GM23338 (cell line): Measurements from ENCODE around the gene FER. TPM values are rescaled to one million over a fixed set of nuclear protein-coding genes. Genes with fewer than 3 reads are reported as not detected.
"Not testable (repeated sequence)": the region's sequence is repeated elsewhere in the genome, so short reads cannot be mapped to it uniquely, and the experiment has no call there.

Experiments used
- ATAC-seq: fragments of 200-7000 bp; cut with Tn5 transposase; 3 replicates; pipeline ENCODE4 v1.9.1; 2020
- DNase-seq: peaks from one replicate; pipeline ENCODE4 v3.0.0-alpha.2; 2015; ENCODE audit warnings: low spot score
- H2AFZ ChIP-seq: fragments of 200-600 bp; sonication (generic); 2 replicates; pipeline ENCODE4 v1.8.0; 2016; ENCODE audit warnings: antibody characterized with exemption, mild to moderate bottlenecking, moderate library complexity
- H3F3A ChIP-seq: fragments of 200-600 bp; sonication (generic); replicated peaks from 2 replicates; pipeline ENCODE4 v1.8.0; 2017; ENCODE audit warnings: antibody characterized with exemption, mixed run types, low read depth
- H3K27ac ChIP-seq: fragments of 200-600 bp; sonication (generic); 2 replicates; pipeline ENCODE4 v1.6.1; 2016; ENCODE audit warnings: low read depth
- H3K27me3 ChIP-seq: fragments of 200-600 bp; sonication (generic); 2 replicates; pipeline ENCODE4 v1.8.0; 2016; ENCODE audit warnings: mild to moderate bottlenecking, mixed run types, moderate library complexity; ENCODE audit not compliant: insufficient read depth
- H3K36me3 ChIP-seq: fragments of 200-600 bp; sonication (generic); 2 replicates; pipeline ENCODE4 v1.8.0; 2016; ENCODE audit warnings: mild to moderate bottlenecking; ENCODE audit not compliant: insufficient read depth
- H3K4me1 ChIP-seq: fragments of 200-600 bp; sonication (generic); 2 replicates; pipeline ENCODE4 v1.8.0; 2016; ENCODE audit warnings: mild to moderate bottlenecking, moderate library complexity; ENCODE audit not compliant: insufficient read depth
- H3K4me2 ChIP-seq: fragments of 200-600 bp; sonication (generic); 2 replicates; pipeline ENCODE4 v1.7.1; 2017; ENCODE audit warnings: mixed run types
- H3K4me3 ChIP-seq: fragments of 200-600 bp; sonication (generic); 2 replicates; pipeline ENCODE4 v1.6.1; 2016; ENCODE audit warnings: mixed run types
- H3K79me2 ChIP-seq: fragments of 200-600 bp; sonication (generic); replicated peaks from 2 replicates; pipeline ENCODE4 v1.8.0; 2017; ENCODE audit warnings: mild to moderate bottlenecking; ENCODE audit not compliant: insufficient read depth
- H3K9me2 ChIP-seq: fragments of 200-600 bp; sonication (generic); 2 replicates; pipeline ENCODE4 v1.8.0; 2017; ENCODE audit not compliant: insufficient read depth
- H4K20me1 ChIP-seq: fragments of 200-600 bp; sonication (generic); replicated peaks from 2 replicates; pipeline ENCODE4 v1.8.0; 2017; ENCODE audit warnings: mild to moderate bottlenecking; ENCODE audit not compliant: insufficient read depth
- H3K27ac Mint-ChIP-seq: 2 replicates; pipeline ENCODE4 v1.8.0; 2020; ENCODE audit warnings: inconsistent platforms, mild to moderate bottlenecking, moderate library complexity, mixed read lengths
- H3K27me3 Mint-ChIP-seq: 3 replicates; pipeline ENCODE4 v1.8.0; 2022; ENCODE audit warnings: low read depth, mild to moderate bottlenecking, moderate library complexity, mixed read lengths, inconsistent platforms; ENCODE audit not compliant: insufficient read depth, poor library complexity
- H3K36me3 Mint-ChIP-seq: 3 replicates; pipeline ENCODE4 v1.8.0; 2021; ENCODE audit warnings: low read depth, mild to moderate bottlenecking, inconsistent platforms, moderate library complexity, mixed read lengths
- H3K4me1 Mint-ChIP-seq: 3 replicates; pipeline ENCODE4 v1.8.0; 2020; ENCODE audit warnings: mild to moderate bottlenecking, inconsistent platforms, mixed read lengths
- H3K4me3 Mint-ChIP-seq: 3 replicates; pipeline ENCODE4 v1.8.0; 2021; ENCODE audit warnings: moderate library complexity, mild to moderate bottlenecking, inconsistent platforms, mixed read lengths
- H3K9me3 Mint-ChIP-seq: 3 replicates; pipeline ENCODE4 v1.8.0; 2020; ENCODE audit warnings: moderate library complexity, mild to moderate bottlenecking, inconsistent platforms, mixed read lengths
- CTCF ChIP-seq, 2 experiments: fragments of 200-600 bp in 1 of 2; sonication (generic) in 1 of 2; conservative IDR thresholded peaks; 2 replicates each; pipeline versions ENCODE4 v1.5.1 to v1.6.1; 2016 to 2017; ENCODE audit warnings: antibody characterized with exemption in 2 of 2, low read depth in 2 of 2, mild to moderate bottlenecking in 2 of 2, moderate library complexity in 1 of 2
- ETS1 ChIP-seq: IDR thresholded peaks from 2 replicates; pipeline ENCODE4 v1.6.1; 2016; ENCODE audit warnings: antibody characterized with exemption
- EZH2 ChIP-seq: fragments of 200-600 bp; sonication (generic); IDR thresholded peaks from one replicate; pipeline ENCODE4 v1.8.0; 2017; ENCODE audit warnings: antibody characterized with exemption, mild to moderate bottlenecking, low read depth; ENCODE audit not compliant: unreplicated experiment
- JUNB ChIP-seq: IDR thresholded peaks from one replicate; pipeline ENCODE4 v1.6.1; 2016; ENCODE audit warnings: antibody characterized with exemption; ENCODE audit not compliant: unreplicated experiment
- NANOG ChIP-seq: IDR thresholded peaks from 2 replicates; pipeline ENCODE4 v1.6.1; 2016; ENCODE audit warnings: antibody characterized with exemption, borderline replicate concordance
- POLR2AphosphoS5 ChIP-seq: IDR thresholded peaks from 2 replicates; pipeline ENCODE4 v1.6.1; 2016; ENCODE audit warnings: antibody characterized with exemption, low read depth
- REST ChIP-seq: IDR thresholded peaks from one replicate; pipeline ENCODE4 v1.6.1; 2018; ENCODE audit warnings: antibody characterized with exemption; ENCODE audit not compliant: unreplicated experiment
- STAT1 ChIP-seq: IDR thresholded peaks from one replicate; pipeline ENCODE4 v1.6.1; 2016; ENCODE audit warnings: antibody characterized with exemption; ENCODE audit not compliant: unreplicated experiment
- ZNF331 ChIP-seq: fragments of 250-450 bp; sonication (Bioruptor Pico); IDR thresholded peaks from 2 replicates; pipeline ENCODE4 v1.5.0; 2020; ENCODE audit warnings: low read depth, mild to moderate bottlenecking, moderate library complexity
- polyA plus RNA-seq: library from polyadenylated mRNA; unstranded; fragments of >200 nt; fragmentation: Nextera tagmentation; extraction: Ambion mirVana; gene quantifications from 2 replicates; pipeline ENCODE4 v1.2.1, GENCODE V29; 2016
- total RNA-seq: library from RNA; depleted of rRNA; stranded (reverse); fragments of >200 nt; shearing (Covaris generic); gene quantifications from 2 replicates; pipeline ENCODE4 v1.2.3, GENCODE V29; 2014

Gene FER
- total and polyA plus RNA-seq, 2 experiments from 2014 or later: 17.4 to 34.8 TPM

GRCh38 chr5:108898707-108899106 lies 151.0 kb downstream of the FER start (continued):
- TF ChIP-seq STAT1 (no peak), EZH2 (no peak), POLR2AphosphoS5 (no peak), ZNF331 (CRISPR knock-in tag) (no peak), REST (no peak), JUNB (no peak), CTCF (conservative IDR thresholded peaks at IDR 0.05; ENCODE audit: low read depth in 2 of 2) (no peak), NANOG (no peak), ETS1 (no peak)

GRCh38 chr5:108899244-108899643 lies 151.5 kb downstream of the FER start:
- ATAC-seq, H3K4me3 ChIP-seq: not testable (repeated sequence)

More at GRCh38 chr5:108899244-108899643, 151.5 kb downstream of the FER start:
- H2AFZ ChIP-seq, H3K27ac Mint-ChIP-seq, H3K9me2 ChIP-seq, DNase-seq, H3K36me3 ChIP-seq, H3K27ac ChIP-seq, H3K79me2 ChIP-seq, H4K20me1 ChIP-seq, H3K27me3 Mint-ChIP-seq, H3K27me3 ChIP-seq, H3K4me2 ChIP-seq, H3K9me3 Mint-ChIP-seq, H3F3A ChIP-seq, H3K36me3 Mint-ChIP-seq, H3K4me3 Mint-ChIP-seq, H3K4me1 ChIP-seq: not testable (repeated sequence)
- H3K4me1 Mint-ChIP-seq: peaks cover 18% of the 10 kb centered on the region; the same call in 2 of the 3 replicates
